Sigmoid colon (tissue), 4 donors: ENCODE results near the gene MICAL2.

Experiments used
- POLR2A ChIP-seq, 2 donors: fragments of 450-650 bp; IDR thresholded peaks; one replicate each; pipeline ENCODE4 v1.6.1; 2016; ENCODE audit warnings: antibody characterized with exemption in 2 of 2, mild to moderate bottlenecking in 2 of 2, moderate library complexity in 2 of 2
- POLR2AphosphoS5 ChIP-seq, 4 donors: sonication (generic); formaldehyde crosslinking; IDR thresholded peaks; one replicate each; pipeline ENCODE4 v1.6.1; 2017; ENCODE audit warnings: antibody characterized with exemption in 4 of 4
- TF ChIP-seq, protein P1 (sequence below), 4 experiments: fragments of 450-650 bp in 3 of 4; fragments of 200-600 bp in 1 of 4; IDR thresholded peaks; one replicate each; pipeline ENCODE4 v1.5.1; 2016 to 2019; ENCODE audit warnings: antibody characterized with exemption in 4 of 4, mild to moderate bottlenecking in 3 of 4, moderate library complexity in 2 of 4

DNA sequence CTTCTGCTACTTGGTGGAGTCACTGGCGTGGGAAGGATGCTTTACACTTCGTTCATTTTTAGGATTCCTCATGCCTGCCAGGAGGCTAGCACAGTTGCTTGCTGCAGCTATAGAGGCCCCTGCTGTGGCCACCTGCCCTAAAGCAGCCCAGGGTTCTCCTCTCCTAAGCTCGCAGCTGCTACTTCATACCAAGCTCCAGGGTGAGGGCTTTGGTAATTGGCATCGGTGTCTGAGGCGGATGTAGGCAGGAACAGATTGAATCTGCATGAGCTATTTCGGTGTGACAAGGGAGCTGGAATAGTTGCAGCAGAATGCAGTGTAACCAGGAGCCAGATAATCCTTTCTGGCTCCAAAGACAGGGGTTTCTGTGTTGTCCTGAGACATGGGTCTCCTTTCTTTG, 133.1 kb downstream of the MICAL2 start:
- TF ChIP-seq, protein P1, sequence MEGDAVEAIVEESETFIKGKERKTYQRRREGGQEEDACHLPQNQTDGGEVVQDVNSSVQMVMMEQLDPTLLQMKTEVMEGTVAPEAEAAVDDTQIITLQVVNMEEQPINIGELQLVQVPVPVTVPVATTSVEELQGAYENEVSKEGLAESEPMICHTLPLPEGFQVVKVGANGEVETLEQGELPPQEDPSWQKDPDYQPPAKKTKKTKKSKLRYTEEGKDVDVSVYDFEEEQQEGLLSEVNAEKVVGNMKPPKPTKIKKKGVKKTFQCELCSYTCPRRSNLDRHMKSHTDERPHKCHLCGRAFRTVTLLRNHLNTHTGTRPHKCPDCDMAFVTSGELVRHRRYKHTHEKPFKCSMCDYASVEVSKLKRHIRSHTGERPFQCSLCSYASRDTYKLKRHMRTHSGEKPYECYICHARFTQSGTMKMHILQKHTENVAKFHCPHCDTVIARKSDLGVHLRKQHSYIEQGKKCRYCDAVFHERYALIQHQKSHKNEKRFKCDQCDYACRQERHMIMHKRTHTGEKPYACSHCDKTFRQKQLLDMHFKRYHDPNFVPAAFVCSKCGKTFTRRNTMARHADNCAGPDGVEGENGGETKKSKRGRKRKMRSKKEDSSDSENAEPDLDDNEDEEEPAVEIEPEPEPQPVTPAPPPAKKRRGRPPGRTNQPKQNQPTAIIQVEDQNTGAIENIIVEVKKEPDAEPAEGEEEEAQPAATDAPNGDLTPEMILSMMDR (IDR thresholded peaks at IDR 0.05), result no peak
- no peak for TF ChIP-seq POLR2A (IDR thresholded peaks at IDR 0.05)
- no peak for TF ChIP-seq POLR2AphosphoS5 (IDR thresholded peaks at IDR 0.05)
